ENCODE data around the gene VOPP1. TPM values are rescaled to one million over a fixed set of nuclear protein-coding genes. Genes with fewer than 3 reads are reported as not detected.

The VOPP1 gene
- total and polyA plus RNA-seq, 9 of the 15 experiments (the other 6 are each of a cell fraction or from before 2014, with no cell fraction given): 8.2 to 45.8 (median 31.2) TPM

GRCh38 chr7:55532150-55532917, 40.0 kb downstream of the VOPP1 start:
- no peak overlapping the region for H3K4me2 ChIP-seq (ENCODE audit: insufficient read depth, low read length)
- peaks cover 9% of the 10 kb centered on the region; the same call in 1 of the 2 replicates for H4K20me1 ChIP-seq (replicated peaks; ENCODE audit: control insufficient read depth, insufficient read depth, low read length)
- H3K9ac ChIP-seq (ENCODE audit: insufficient read depth in 1 of 2, low read depth in 2 of 2, low read length in 2 of 2): no peak overlapping the region
- FAIRE-seq (no peak), ATAC-seq (no peak), DNase-seq (ENCODE audit: extremely low read depth in 1 of 4, low spot score in 3 of 4) (no peak)
- in situ Hi-C loops (cut with MboI): no loop called here
- H3K36me3 ChIP-seq (ENCODE audit: control insufficient read depth, insufficient read depth, low read length): no peaks in the 10 kb centered on the region
- H3K9me3 ChIP-seq (replicated peaks; ENCODE audit: control insufficient read depth, insufficient read depth, low read depth, low read length): no peaks in the 10 kb centered on the region
- H3K9me1 ChIP-seq (ENCODE audit: control insufficient read depth, insufficient read depth, low read length): no peaks in the 10 kb centered on the region
- H3K4me3 ChIP-seq: no peak overlapping the region
- no peak overlapping the region for H2AFZ ChIP-seq (ENCODE audit: low read depth, low read length)
- H3K4me1 ChIP-seq (replicated peaks in 1 of 2; ENCODE audit: control insufficient read depth in 2 of 2, insufficient read depth in 2 of 2, low read length in 2 of 2): peaks cover 0 to 11% of the 10 kb centered on the region in 2 experiments
- no peaks in the 10 kb centered on the region for H3K27me3 ChIP-seq (ENCODE audit: control insufficient read depth in 2 of 2, insufficient read depth in 2 of 2, low read length in 2 of 2)
- WGBS (ENCODE audit: insufficient coverage, low coverage, missing lambda C conversion rate): 79% methylated on average over 8 of the region's 8 CpGs
- CTCF ChIA-PET (ENCODE audit: low intra/inter-chr PET ratio): no interaction called here
- intact Hi-C loops (cut with micrococcal nuclease): no loop called here
- H3K27ac ChIP-seq (ENCODE audit: extremely low read depth, low read depth, low read length): no peak overlapping the region
- no TSS peak for BruUV-seq (replicated peaks)
- TF ChIP-seq E2F6 (IDR thresholded peaks at IDR 0.05; ENCODE audit: borderline replicate concordance in 1 of 2, extremely low read depth in 1 of 2, insufficient read depth in 1 of 2, insufficient read length in 1 of 2, low read depth in 1 of 2, low read length in 1 of 2, poor library complexity in 1 of 2, severe bottlenecking in 1 of 2): no peak
- H3K79me2 ChIP-seq (ENCODE audit: control insufficient read depth, insufficient read depth, low read length): peaks cover 8% of the 10 kb centered on the region; the same call in 1 of the 3 replicates
- POLR2A ChIA-PET: interaction anchor here (0.5 to 0.8 kb wide), 2 partner anchors 75 to 107 kb away, joined by 3 read pairs; no protein-coding TSS in a partner anchor

GRCh38 chr7:55531536-55531935, 40.8 kb downstream of the VOPP1 start:
- peaks cover 0 to 8% of the 10 kb centered on the region in 2 experiments for H3K4me1 ChIP-seq (replicated peaks in 1 of 2; ENCODE audit: control insufficient read depth in 2 of 2, insufficient read depth in 2 of 2, low read length in 2 of 2)
- DNase-seq (ENCODE audit: extremely low read depth in 1 of 4, low spot score in 3 of 4) (no peak), ATAC-seq (no peak), FAIRE-seq (no peak)
- no peak overlapping the region for H3K9ac ChIP-seq (ENCODE audit: insufficient read depth in 1 of 2, low read depth in 2 of 2, low read length in 2 of 2)
- H2AFZ ChIP-seq (ENCODE audit: low read depth, low read length): no peak overlapping the region
- in situ Hi-C loops (cut with MboI): no loop called here
- POLR2A ChIA-PET: no interaction called here
- intact Hi-C loops (cut with micrococcal nuclease): no loop called here
- H3K79me2 ChIP-seq (ENCODE audit: control insufficient read depth, insufficient read depth, low read length): peaks cover 5% of the 10 kb centered on the region; the same call in 1 of the 3 replicates
- 93% methylated on average over 5 of the region's 5 CpGs for WGBS (ENCODE audit: insufficient coverage, low coverage, missing lambda C conversion rate)
- no peaks in the 10 kb centered on the region for H3K9me1 ChIP-seq (ENCODE audit: control insufficient read depth, insufficient read depth, low read length)
- no peak overlapping the region for H3K4me2 ChIP-seq (ENCODE audit: insufficient read depth, low read length)
- peaks cover 9% of the 10 kb centered on the region; the same call in 1 of the 2 replicates for H4K20me1 ChIP-seq (replicated peaks; ENCODE audit: control insufficient read depth, insufficient read depth, low read length)
- BruUV-seq (replicated peaks): no TSS peak
- H3K27ac ChIP-seq (ENCODE audit: extremely low read depth, low read depth, low read length): no peak overlapping the region
- H3K36me3 ChIP-seq (ENCODE audit: control insufficient read depth, insufficient read depth, low read length): no peaks in the 10 kb centered on the region
- CTCF ChIA-PET (ENCODE audit: low intra/inter-chr PET ratio): no interaction called here
- no peak overlapping the region for H3K4me3 ChIP-seq
- no peaks in the 10 kb centered on the region for H3K27me3 ChIP-seq (ENCODE audit: control insufficient read depth in 2 of 2, insufficient read depth in 2 of 2, low read length in 2 of 2)
- no peaks in the 10 kb centered on the region for H3K9me3 ChIP-seq (replicated peaks; ENCODE audit: control insufficient read depth, insufficient read depth, low read depth, low read length)
- TF ChIP-seq EHMT2 (IDR thresholded peaks at IDR 0.05) (no peak), BRD4 (IDR thresholded peaks at IDR 0.05) (no peak), C11orf30 (IDR thresholded peaks at IDR 0.05; ENCODE audit: low read depth) (no peak), ZNF583 (CRISPR knock-in tag; IDR thresholded peaks at IDR 0.05) (no peak), ZNF830 (CRISPR knock-in tag; IDR thresholded peaks at IDR 0.05) (no peak), KAT8 (IDR thresholded peaks at IDR 0.05; ENCODE audit: low read depth) (no peak), POLR3G (IDR thresholded peaks at IDR 0.05; ENCODE audit: extremely low read depth, insufficient read length, insufficient replicate concordance) (no peak), SIN3B (IDR thresholded peaks at IDR 0.05; ENCODE audit: low read depth) (no peak), ZFP1 (CRISPR knock-in tag; IDR thresholded peaks at IDR 0.05) (no peak), IFI16 (CRISPR knock-in tag; IDR thresholded peaks at IDR 0.05) (no peak), SRSF7 (optimal IDR thresholded peaks at IDR 0.05; ENCODE audit: low read depth, low read length) (no peak), KLF10 (CRISPR knock-in tag; IDR thresholded peaks at IDR 0.05) (no peak), KLF6 (CRISPR knock-in tag; IDR thresholded peaks at IDR 0.05; ENCODE audit: borderline replicate concordance) (no peak), TAF1 (IDR thresholded peaks at IDR 0.05; ENCODE audit: control insufficient read depth, extremely low read depth, insufficient read depth, low read length, severe bottlenecking) (no peak), SMAD1 (IDR thresholded peaks at IDR 0.05; ENCODE audit: low read depth, low read length, partially characterized antibody) (no peak)
